Forelimb muscle (tissue), 1 donor: ENCODE results near the gene RSAD1. TPM values are rescaled to one million over a fixed set of nuclear protein-coding genes. Genes with fewer than 3 reads are reported as not detected.

Source experiments
- DNase-seq: peaks from one replicate; pipeline ENCODE4 v3.0.0-alpha.2; 2013; ENCODE audit warnings: low read depth
- polyA plus RNA-seq: library from polyadenylated mRNA; unstranded; fragments of 120-200 nt; gene quantifications from one replicate; pipeline ENCODE4 v1.2.1, GENCODE V29; 2013; ENCODE audit not compliant: insufficient read length

Gene RSAD1
- polyA plus RNA-seq, 1 donor, result 37.3 TPM

GRCh38 chr17:50458270-50458669 is 20.4 kb upstream of the RSAD1 start:
- no peak for DNase-seq

GRCh38 chr17:50458701-50459676 is 19.7 kb upstream of the RSAD1 start:
- no peak for DNase-seq

- no peak for DNase-seq
These were observed 18.9 kb upstream of the RSAD1 start for GRCh38 chr17:50459756-50460155.

GRCh38 chr17:50460831-50461526 is 17.7 kb upstream of the RSAD1 start:
- DNase-seq, result no peak

- DNase-seq, result no peak
These were observed 17.0 kb upstream of the RSAD1 start for GRCh38 chr17:50461550-50462132.

- no peak for DNase-seq
These were observed 16.2 kb upstream of the RSAD1 start for GRCh38 chr17:50462446-50462845.

GRCh38 chr17:50464121-50464520 is 14.5 kb upstream of the RSAD1 start:
- no peak for DNase-seq

GRCh38 chr17:50464736-50465135 is 13.9 kb upstream of the RSAD1 start:
- DNase-seq, result no peak

GRCh38 chr17:50465171-50465570 is 13.5 kb upstream of the RSAD1 start:
- no peak for DNase-seq

- DNase-seq, result no peak
These were observed 13.0 kb upstream of the RSAD1 start for GRCh38 chr17:50465635-50466034.

- no peak for DNase-seq
These were observed 12.1 kb upstream of the RSAD1 start for GRCh38 chr17:50466371-50467113.

GRCh38 chr17:50467114-50467854 is 11.4 kb upstream of the RSAD1 start:
- DNase-seq, result no peak

- DNase-seq, result no peak
These were observed 10.8 kb upstream of the RSAD1 start for GRCh38 chr17:50467855-50468303.

GRCh38 chr17:50468304-50469207 is 10.1 kb upstream of the RSAD1 start, which contains the start of gene CHAD:
CHAD (minus strand) TSS chr17:50468880; CDS start chr17:50468813, 67 bp downstream.
- DNase-seq, result no peak

GRCh38 chr17:50469208-50469605 is 9.5 kb upstream of the RSAD1 start:
- DNase-seq, result no peak

GRCh38 chr17:50469671-50470305 is 8.9 kb upstream of the RSAD1 start:
- no peak for DNase-seq

- DNase-seq, result no peak
These were observed 8.2 kb upstream of the RSAD1 start for GRCh38 chr17:50470426-50470825.

- no peak for DNase-seq
These were observed 7.4 kb upstream of the RSAD1 start for GRCh38 chr17:50471009-50471905.
